GM04504 (cell line): Measurements from ENCODE around the gene EIF4G1.

ENCODE experiments used
- DNase-seq: peaks from one replicate; pipeline ENCODE4 v3.0.0-alpha.2; 2012; ENCODE audit warnings: low read depth

Gene EIF4G1

GRCh38 chr3:184368586-184369183 lies 54.3 kb downstream of the EIF4G1 start:
- DNase-seq, result no peak

GRCh38 chr3:184371570-184372018 lies 57.2 kb downstream of the EIF4G1 start:
- peak; percentile 74 for DNase-seq

- DNase-seq, result no peak
These were observed 58.0 kb downstream of the EIF4G1 start for GRCh38 chr3:184372296-184372821.

GRCh38 chr3:184372911-184373310 lies 58.5 kb downstream of the EIF4G1 start:
- DNase-seq, result no peak

GRCh38 chr3:184373422-184373821 lies 59.0 kb downstream of the EIF4G1 start:
- no peak for DNase-seq

- DNase-seq, result no peak
These were observed 61.5 kb downstream of the EIF4G1 start for GRCh38 chr3:184375747-184376461.

GRCh38 chr3:184377374-184377773 lies 63.0 kb downstream of the EIF4G1 start:
- no peak for DNase-seq

- no peak for DNase-seq
These were observed 63.6 kb downstream of the EIF4G1 start, which contains the start of gene THPO for GRCh38 chr3:184377882-184378445. TSS of gene THPO (minus strand) at chr3:184378207. CDS start at chr3:184376259, 1,948 bp downstream.

- DNase-seq, result no peak
These were observed 64.4 kb downstream of the EIF4G1 start for GRCh38 chr3:184378651-184379357.

- DNase-seq, result no peak
These were observed 65.2 kb downstream of the EIF4G1 start, which contains the start of gene CHRD for GRCh38 chr3:184379358-184380184. TSS of gene CHRD (plus strand) at chr3:184380054. CDS start at chr3:184380319, 265 bp downstream.

GRCh38 chr3:184380185-184380626 lies 65.8 kb downstream of the EIF4G1 start:
- DNase-seq, result no peak

- no peak for DNase-seq
These were observed 66.3 kb downstream of the EIF4G1 start for GRCh38 chr3:184380627-184381260.

- DNase-seq, result no peak
These were observed 67.1 kb downstream of the EIF4G1 start for GRCh38 chr3:184381261-184382224.

- DNase-seq, result no peak
These were observed 68.1 kb downstream of the EIF4G1 start for GRCh38 chr3:184382326-184383032.

- no peak for DNase-seq
These were observed 68.8 kb downstream of the EIF4G1 start for GRCh38 chr3:184383033-184383740.

GRCh38 chr3:184384342-184384741 lies 69.9 kb downstream of the EIF4G1 start:
- DNase-seq, result no peak
